ENCODE measurements around the gene ISM1.

DNA sequence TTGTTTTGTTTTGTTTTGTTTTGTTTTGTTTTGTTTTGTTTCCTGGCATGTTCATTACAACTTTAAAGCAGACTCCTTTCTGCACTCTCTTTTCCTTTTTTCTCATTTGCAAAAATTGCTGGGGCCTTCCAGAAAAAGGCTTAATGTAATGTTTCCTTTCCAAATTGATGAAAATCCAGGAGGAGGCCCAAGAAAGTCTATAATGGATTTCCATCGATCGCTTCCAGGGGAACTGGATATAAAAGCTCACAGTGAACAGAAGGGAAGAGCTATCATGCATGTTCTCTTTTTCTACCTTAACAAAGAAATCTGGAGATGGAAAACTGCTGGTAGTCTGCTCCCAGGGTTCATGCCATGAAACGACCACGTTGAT lies 28.7 kb downstream of the ISM1 start:
- TF ChIP-seq, protein P1, sequence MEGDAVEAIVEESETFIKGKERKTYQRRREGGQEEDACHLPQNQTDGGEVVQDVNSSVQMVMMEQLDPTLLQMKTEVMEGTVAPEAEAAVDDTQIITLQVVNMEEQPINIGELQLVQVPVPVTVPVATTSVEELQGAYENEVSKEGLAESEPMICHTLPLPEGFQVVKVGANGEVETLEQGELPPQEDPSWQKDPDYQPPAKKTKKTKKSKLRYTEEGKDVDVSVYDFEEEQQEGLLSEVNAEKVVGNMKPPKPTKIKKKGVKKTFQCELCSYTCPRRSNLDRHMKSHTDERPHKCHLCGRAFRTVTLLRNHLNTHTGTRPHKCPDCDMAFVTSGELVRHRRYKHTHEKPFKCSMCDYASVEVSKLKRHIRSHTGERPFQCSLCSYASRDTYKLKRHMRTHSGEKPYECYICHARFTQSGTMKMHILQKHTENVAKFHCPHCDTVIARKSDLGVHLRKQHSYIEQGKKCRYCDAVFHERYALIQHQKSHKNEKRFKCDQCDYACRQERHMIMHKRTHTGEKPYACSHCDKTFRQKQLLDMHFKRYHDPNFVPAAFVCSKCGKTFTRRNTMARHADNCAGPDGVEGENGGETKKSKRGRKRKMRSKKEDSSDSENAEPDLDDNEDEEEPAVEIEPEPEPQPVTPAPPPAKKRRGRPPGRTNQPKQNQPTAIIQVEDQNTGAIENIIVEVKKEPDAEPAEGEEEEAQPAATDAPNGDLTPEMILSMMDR (IDR thresholded peaks at IDR 0.05; ENCODE audit: low read depth, low read length, poor library complexity, severe bottlenecking): no peak
- TF ChIP-seq EZH2phosphoT487 (IDR thresholded peaks at IDR 0.05; ENCODE audit: borderline replicate concordance, low read length): no peak

All from DOHH2 (cell line).